NCI-H2227 treated with DMSO at 0.1 percent for 48 hours (cell line): ENCODE data around the gene ZNF648.
A peak's percentile ranks its signal among the peaks of the same experiment; 100 is the strongest.
"Not testable (repeated sequence)": the region's sequence is repeated elsewhere in the genome, so short reads cannot be mapped to it uniquely, and the experiment has no call there.

Experiments
- DNase-seq: peaks from one replicate; lab custom pipeline; 2025; lab: John Stamatoyannopoulos, UW

The ZNF648 gene

DNA sequence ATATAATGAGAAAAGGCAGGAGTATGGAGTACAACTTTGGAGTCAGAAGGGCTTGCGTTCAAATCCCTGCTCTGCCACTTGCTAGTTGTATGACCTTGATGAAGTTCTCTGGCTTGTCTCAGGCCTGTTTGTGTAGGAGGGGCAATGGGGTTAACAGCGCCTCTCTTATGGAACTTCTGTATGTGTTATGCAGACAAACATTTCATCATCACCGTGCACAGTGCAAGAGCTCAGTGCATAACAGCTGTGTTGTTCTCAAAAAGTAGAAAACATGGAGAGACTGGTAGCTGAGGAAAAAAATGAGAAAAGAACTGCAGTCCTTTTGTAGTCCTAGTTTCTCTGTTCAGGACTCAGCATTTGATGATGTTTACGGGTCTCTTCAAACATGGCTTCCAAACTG lies 10.4 kb upstream of the ZNF648 start:
- DNase-seq, result no peak

DNA sequence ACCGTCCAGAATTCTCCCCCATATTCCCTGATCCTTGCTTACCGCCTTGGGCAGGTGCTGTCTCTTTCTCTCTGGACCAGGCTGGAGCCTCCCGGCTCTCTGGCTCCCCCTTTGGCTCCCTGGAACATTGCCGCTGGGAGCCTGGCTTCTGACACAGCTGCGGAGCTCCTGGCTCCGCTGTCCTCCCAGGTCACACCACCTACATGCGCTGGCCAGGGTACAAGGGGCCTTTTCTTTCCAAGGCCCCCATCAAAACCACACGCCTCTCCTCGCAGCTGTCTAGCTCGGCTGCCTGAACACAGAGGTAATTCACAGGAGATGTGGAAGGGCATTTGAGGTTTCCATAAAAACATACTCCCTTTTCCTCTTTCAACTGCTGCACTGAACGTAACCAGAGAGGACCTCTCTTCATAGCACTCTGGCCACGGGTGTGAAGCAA lies 7.5 kb upstream of the ZNF648 start:
- peak; percentile 50 for DNase-seq

DNA sequence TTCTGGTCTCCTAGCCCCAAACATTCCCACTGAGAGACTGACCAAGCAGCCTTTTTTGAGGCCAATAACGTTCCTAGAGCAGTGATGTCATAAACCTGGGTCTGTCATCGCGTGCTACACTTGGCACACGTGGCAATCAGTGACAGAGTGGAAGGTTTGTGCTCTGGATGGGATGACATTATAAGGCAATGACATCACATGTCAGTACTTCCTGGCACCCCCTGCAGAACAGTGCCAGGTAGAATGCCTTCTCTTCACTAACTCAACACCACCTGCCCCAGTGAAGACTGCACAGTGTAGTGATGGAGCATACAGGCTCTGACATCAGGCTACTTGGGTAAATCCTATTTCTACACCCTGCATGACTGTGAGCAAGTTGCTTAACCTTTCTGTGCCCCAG lies 5.4 kb upstream of the ZNF648 start:
- DNase-seq, result no peak

DNA sequence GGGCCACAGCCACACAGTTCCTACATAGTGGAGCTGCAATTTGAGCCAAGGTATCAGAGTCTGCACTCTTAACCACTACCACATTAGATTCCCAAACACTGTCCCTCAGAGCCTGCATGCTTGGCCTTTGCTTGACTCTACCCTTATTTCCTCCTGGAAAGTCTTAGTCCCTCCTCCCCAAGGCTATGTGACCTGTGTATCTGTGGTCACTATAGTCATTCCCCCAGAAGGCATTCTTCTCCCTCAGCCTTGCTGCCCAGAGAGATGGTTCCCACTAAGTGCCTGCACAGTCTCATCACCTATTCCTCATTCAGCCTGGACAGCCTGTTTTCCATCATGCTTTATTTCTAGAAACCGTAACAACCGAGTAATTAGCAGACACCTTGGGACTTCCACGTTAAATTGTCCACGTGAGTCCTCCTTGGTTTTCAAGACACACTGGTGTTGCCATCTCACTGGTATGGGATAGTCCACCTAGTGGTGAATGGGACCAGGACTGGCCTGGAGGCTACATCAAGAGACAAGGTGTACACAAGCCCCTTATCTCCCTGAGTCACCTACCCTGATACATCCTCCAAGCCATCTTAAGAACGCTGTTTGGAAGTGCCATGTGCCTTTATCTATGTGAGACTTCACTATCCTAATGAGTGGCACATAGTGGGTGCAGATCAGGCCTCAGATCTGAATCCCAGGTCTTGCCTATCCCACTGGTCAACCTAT lies 3.8 kb upstream of the ZNF648 start:
- no peak for DNase-seq

DNA sequence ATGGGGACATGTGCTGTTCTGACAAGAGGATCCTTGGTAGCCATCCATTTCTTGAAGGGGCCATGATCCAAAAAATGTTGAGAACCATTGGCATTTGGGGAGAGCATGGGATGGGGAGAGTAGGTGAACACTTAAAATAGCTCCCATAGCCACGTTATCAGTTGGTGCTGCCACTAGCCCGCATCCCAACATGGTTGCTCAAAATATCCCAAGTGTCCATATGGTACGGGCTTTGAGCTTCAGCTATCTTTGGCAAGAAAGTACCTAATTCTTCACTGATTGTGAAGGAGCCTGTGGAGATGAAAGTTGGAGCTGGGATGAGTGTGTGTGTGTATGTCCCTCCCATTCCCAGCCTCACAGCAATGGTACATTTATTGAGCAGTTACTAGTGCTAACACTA lies 3.1 kb upstream of the ZNF648 start:
- DNase-seq, result no peak

- DNase-seq, result no peak
Observed at GRCh38 chr1:182062223-182062622, 711 bp upstream of the ZNF648 start.

GRCh38 chr1:182060877-182061276 lies 635 bp downstream of the ZNF648 start:
- DNase-seq, result no peak

GRCh38 chr1:182059936-182060335 lies 1.6 kb downstream of the ZNF648 start:
- DNase-seq, result no peak

DNA sequence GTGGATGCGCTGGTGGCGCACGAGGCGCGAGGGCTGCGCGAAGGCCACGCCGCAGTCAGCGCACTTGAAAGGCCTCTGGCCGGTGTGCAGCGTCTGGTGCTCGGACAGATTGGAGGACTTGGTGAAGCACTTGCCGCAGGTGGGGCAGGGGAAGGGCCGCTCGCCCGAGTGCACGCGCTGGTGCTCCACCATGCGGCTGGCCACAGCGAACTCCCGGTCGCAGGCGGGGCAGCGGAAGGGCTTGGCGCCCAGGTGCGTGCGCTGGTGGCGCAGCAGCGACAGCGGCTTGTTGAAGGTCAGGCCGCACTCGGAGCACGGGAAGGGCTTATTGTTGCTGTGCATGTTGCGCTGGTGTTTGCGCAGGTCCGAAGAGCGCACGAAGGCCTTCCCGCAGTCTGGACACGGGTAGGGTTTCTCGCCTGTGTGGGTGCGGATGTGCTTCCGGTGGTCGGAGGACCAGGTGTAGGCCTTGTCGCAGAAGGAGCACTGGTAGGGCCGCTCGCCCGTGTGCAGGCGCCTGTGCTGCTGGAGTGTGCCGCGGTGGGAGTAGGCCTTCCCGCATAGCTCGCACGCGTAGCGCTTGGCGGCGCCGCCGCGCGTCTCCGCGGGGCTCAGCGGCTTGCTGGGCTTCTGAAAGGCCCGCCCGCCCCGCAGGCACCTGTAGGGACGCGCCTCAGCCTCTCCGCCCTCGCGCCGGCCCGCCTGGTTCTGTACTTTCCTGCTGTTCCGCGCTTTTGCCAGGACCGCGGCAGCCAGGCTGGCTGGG lies 4.7 kb downstream of the ZNF648 start:
- no peak for DNase-seq

- DNase-seq, result no peak
Observed at GRCh38 chr1:182054698-182055326, 6.7 kb downstream of the ZNF648 start.

DNA sequence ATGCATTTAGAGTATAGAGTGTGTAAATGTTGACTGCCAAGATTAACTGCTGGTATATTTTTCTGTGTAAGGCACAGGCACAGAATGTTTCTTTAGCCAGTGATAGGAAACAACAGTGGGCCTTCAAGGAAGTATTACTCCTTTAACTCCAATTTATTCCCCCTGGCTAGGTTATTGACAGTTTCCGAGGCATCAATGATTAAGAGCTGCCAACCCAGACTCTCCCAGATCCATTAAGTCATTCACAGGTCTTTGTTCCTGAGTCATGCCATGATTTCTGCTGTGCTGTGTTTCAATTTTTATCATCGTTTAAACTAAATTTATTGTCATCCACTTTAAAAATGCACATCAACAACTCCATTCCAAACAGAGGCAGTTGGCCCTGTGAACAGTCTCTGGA lies 9.2 kb downstream of the ZNF648 start:
- DNase-seq, result no peak

GRCh38 chr1:182051938-182052337 lies 9.6 kb downstream of the ZNF648 start:
- DNase-seq, result no peak

- DNase-seq, result no peak
Observed at GRCh38 chr1:182050481-182051448, 10.7 kb downstream of the ZNF648 start.

- DNase-seq, result no peak
Observed at GRCh38 chr1:182048562-182048961, 12.9 kb downstream of the ZNF648 start.

DNA sequence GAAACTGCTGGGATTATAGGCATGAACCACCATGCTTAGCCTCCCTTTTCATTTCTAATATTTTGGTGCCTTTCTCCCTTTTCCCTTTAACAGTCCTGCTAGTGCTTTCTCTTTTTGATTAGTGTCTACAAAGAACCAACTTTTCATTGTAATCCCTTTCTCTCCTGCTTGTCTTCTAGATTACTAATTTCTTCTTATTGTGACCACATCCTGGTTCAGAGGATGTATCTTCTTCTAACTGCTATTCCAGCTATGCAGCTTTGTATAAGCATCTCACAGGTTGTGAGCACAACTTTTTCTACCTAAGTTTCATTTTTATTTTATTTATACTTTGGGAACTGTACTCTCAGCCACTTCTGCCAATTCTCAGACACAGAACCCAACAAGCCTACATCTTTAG lies 14.7 kb downstream of the ZNF648 start:
- DNase-seq, result no peak

DNA sequence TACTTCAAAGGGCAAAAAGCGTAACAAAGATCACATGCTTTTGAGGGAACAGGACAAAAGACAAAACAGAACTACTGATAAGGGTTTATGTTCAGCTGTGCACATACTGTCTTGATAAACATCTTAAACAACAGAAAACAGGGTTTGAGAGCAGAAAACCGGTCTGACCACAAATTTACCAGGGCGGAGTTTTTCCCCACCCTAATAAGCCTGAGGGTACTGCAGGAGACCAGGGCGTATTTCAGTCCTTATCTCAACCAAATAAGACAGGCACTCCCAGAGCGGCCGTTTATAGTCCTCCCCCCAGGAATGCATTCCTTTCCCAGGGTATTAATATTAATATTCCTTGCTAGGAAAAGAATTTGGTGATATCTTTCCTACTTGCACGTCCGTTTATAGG lies 16.0 kb downstream of the ZNF648 start:
- DNase-seq, result not testable (repeated sequence)

GRCh38 chr1:182041615-182042014 lies 19.9 kb downstream of the ZNF648 start:
- DNase-seq, result no peak

- DNase-seq, result no peak
Observed at GRCh38 chr1:182038220-182038619, 23.3 kb downstream of the ZNF648 start.

GRCh38 chr1:182035097-182035770 lies 26.3 kb downstream of the ZNF648 start:
- DNase-seq, result no peak

DNA sequence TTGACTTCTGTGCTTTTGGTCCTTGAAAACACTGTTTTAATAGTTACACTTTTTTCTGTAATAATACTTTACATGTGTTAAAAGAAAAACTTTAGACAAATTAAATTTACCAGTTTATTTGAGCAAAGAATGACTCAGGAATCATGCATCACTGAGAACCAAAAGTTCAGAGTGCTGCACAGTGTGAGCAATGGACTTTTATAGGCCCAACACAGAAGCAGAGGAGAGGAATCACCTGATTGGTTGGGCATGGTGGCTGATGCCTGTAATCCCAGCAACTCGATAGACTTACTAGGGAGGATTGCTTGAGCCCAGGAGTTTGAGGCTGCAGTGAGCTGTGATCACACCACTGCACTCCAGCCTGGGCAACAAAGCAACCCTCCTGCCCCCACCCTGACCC lies 29.3 kb downstream of the ZNF648 start:
- DNase-seq, result no peak
